KBM-7 (cell line): Measurements from ENCODE around the gene SHTN1.

Experiments used
- DNase-seq: peaks from one replicate; pipeline ENCODE4 v3.0.0-alpha.2; 2015
- in situ Hi-C: fragments of 300-500 bp; cut with MboI; formaldehyde crosslinking; loops from 2 replicates; pipeline ENCODE4 v1.14.3; 2020; ENCODE audit warnings: low sequenced_read_pairs, low pct_unique_long_range_greater_than_20kb, mixed read lengths

Gene SHTN1

DNA sequence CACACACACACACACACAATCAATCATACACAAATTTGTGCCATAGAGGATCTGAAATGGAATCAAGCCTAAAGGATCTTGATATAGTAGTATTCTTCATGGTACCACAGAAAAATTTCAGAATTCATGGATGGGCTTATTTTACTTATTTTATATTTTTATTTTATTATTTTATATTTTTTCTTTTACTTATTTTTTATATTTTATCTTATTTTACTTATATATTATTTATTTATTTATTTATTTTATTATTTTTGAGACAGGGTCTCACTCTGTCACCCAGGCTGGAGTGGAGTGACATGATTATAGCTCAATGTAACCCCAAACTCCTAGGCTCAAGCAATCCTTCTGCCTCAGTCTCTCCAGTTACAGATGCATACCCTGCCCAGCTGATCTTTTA, 16.7 kb downstream of the SHTN1 start:
- in situ Hi-C loops, result no loop called here
- no peak for DNase-seq

DNA sequence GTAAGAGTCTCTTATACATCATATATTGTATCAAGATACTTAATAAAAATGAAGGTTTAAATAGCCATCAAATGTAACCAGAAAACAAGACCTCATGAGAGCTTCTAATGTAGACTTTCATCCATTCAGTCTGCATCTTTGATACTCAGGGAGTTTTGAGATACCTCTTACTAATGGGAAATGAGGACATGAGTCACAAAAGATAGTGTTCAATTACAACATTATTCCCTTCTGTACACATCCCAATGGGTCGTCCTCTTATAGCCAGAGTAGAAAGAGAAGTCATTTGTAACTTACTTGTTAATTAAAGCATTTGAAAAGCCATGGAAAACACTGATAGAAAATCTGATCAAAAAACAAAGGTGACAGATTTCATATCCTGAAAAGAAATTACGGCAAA, 19.4 kb downstream of the SHTN1 start:
- no peak for DNase-seq
- in situ Hi-C loops, result no loop called here

DNA sequence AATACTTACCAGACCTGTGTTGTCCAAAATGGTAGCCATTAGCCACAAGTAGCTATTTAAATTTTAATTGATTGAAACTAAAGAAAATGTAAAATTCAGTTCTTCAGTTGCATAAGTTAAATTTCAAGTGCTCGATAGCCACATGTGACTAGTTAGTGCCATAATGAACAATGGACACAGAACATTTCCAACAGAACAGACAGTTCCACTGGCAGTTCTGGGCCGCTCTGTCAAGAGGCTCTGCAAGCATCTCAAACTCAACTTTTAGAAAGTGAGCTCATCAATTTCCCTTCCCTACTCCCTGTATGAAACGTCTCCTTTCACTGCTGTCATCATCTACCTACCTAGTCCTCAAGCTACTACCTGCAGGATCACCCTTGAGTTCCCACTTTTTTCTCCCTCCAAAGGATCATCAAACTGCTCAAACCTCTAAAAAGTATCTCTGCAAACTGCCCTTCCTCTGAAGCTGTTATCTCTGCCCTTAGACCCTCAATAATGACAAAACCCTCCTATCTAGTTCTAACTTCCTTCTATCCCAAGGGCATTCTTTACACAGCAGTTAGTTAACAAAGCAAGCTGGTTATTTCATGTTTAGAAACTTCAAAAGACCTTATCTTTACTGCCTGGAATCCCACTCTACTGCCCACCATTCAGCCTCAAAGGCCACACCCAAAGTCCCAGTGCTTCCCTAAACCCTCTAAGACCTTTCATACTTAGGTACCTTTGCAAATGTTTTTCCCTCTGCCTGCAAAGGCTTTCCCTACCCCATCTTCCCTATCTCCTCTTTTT, 20.6 kb downstream of the SHTN1 start:
- in situ Hi-C loops, result no loop called here
- no peak for DNase-seq

DNA sequence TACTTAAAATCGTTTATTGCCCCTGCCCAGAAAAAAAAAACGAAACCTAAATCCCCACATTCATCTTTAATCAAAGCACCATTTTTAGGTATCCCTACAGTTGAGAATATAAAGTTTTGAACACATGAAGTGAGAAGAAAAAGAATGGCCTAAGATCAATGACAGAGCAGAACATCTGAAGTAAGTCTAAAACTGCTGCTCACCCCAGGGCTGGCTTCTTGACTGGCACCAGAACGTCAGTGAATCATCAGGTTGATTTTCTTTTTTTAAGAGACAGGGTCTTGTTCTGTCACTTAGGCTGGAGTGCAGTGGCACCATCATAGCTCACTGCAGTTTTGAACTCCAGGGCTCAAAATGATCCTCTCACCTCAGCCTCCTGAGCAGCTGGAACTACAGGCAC, 24.9 kb downstream of the SHTN1 start:
- in situ Hi-C loops, result no loop called here
- DNase-seq, result no peak

DNA sequence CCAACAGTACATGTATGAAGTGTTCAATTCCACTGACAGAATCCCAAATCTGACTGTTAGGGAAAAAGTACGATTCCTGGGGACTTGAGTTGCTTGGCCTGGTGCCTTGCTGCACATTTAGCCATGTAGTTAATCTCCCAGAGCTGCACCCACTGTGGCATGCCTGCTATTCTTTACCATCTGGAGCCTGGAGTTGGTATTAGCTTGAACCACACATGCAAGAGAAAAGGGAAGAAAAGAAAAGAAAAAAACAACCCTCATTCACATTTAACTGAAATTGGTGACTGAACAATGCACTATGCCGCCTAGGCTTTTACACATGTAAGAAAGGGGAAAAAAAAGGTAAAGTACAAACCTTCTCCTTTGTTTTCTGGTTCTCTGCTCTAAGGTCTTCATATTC, 26.1 kb downstream of the SHTN1 start:
- DNase-seq, result no peak
- in situ Hi-C loops, result no loop called here

DNA sequence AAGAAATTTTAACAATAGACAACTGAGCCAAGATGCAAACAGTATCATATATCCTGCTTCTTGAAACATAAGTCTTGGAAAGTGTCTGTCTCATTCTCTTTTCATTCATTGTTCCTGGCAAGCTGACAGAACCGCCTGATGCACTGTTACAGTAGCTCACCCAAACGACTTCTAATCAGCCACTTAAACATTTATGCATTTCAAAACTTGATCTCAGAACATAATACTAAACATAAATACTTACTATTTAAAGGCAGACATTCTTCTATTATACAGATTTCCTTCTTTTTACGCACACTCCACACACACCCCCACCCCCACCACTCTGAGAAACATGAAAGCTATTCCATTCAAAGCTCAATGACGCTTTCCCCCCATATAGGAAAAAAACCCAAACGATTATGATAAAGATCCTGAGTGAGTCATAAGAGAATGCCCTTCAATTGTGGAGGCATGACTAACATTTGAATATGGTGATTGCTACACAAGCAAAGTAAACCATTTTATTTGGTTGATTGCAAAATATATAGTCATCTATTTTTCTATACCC, 30.5 kb downstream of the SHTN1 start:
- in situ Hi-C loops, result no loop called here
- no peak for DNase-seq

DNA sequence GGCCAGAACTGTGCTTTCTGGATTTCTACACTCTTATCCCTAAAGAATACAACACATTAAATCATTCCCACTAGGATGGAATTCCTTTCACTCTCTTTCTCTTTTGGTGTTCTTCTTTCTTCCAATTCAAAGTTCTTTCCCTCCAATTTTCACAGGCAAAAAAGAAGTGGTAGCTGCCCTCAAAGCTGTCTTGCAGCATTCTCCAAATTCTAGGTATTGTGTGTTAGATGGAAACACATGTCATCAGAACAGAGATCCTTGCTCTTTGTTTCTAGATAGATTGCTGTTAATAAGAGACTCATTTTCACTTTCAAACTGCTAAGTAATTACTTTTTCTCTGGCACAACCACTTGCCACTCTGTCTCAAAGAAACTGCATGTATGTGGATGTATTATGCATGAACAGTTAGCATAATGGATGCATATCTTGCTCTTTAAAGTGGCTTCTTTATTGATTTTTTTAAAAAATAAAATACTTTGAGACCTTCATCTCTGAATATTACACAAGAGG, 31.0 kb downstream of the SHTN1 start:
- in situ Hi-C loops, result no loop called here
- DNase-seq, result no peak

DNA sequence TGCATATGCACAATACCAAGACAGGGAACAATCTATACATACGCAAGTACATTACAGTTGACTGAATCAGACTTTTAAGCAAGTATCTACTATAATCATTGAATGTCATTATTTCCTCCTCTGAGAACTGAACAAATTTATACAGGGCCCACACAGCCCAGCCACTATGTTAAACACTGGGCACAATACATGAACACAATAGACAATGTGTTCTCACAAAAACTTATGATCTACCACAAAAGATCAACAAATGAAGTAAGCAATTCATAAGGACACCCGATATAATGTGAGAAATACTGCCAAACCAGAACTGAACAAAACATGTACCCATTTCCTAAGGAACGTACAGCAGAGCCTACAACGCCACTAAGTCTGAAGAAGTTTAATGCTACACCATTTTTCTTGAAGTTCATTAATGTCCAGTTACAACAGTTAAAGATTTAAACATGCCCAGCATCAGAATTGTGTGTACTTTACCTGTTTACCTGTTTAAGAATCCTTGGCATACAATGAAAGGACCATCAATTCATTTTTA, 31.5 kb downstream of the SHTN1 start:
- in situ Hi-C loops, result no loop called here
- no peak for DNase-seq

DNA sequence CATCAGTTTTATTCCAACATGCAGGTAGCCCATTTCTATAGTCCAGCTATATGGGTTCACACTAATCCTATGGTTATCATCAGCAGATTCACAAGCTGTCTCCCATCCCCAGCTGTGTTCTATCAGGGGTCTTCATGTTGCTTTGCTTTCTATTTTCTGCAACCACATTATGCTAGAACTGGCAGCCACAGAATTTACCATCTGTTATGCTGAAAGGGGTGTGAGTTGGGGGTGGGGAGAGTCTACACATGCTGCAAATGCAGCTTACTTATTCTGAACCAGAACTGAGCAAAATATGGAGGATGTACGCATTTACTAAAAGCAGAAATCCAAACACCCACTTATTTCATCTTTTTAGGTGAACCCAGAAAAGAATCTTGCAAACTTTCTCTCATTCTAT, 32.9 kb downstream of the SHTN1 start:
- DNase-seq, result no peak
- in situ Hi-C loops, result no loop called here

DNA sequence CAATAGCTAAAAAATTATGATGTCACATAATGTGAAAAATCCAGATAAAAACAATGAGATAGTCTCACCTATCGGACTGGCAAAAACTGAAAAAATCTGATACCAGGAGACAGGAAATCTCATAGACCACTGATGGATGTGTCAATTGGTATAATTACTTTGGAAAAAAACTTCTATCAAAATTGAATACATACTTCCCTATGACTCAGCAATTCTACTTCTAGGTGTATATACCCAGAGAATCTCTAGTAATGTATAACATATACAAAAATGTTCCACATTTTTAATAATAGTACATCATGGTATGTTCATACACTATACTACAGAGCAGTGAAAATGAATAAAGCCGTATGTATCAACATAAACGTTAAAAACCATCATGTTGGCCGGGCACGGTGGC, 34.9 kb downstream of the SHTN1 start:
- in situ Hi-C loops, result no loop called here
- DNase-seq, result no peak

DNA sequence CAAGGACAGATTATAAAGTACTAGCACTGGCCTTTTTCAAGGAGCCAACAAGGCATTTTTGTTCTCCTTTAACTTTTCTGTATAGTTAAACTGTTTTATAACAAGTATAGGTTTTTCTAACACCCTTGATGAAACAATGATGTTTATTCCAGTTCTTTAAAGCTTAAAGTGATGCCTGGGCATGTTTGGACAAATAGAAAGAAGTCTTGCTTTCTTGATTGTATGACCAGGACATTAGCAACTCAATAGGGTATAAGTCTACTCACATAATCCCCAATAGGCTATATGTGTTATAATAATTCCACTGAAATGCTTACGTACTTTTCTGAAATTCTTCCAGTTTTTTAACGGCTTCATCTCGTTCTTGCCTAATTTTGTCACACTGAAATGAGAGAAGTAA, 36.7 kb downstream of the SHTN1 start:
- DNase-seq, result no peak
- in situ Hi-C loops, result no loop called here

DNA sequence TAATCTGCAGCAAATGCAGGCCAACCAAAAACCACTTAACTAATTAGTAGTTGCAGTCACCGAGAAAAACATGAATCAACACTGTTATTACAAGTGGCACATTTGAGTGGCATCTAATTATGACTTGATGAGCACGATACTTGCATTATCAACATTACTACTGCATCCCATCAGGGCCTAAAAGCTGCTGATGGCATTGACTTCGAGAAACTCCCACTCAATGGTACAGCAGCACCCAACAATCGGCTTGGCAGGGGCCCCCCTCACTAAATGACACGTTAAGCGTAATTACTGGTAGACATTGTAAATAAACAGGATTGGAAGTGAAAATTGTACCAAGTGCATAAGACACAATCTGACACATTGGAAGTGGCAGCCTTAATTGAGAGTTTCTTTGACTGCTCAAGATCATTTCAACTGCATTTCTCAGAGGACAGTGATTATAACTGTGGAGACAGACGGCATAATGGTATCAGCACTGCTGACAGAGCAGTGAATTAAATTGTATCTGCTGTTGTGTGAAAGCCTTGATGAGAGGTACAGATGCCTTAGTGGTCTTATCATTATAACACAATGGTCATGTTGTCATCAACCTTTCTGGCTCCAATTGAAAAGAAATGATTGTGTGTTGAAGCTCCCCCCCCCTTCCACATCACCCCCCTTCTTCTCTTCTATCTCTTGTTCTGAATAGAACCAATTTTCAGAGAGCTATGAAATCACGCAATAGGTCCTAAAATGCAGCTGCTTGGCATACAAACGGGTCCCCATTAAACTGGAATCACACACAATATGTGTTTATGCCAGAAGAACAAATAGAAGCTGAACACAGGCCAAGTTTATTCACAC, 43.4 kb downstream of the SHTN1 start:
- in situ Hi-C loops, result no loop called here
- DNase-seq, result no peak

DNA sequence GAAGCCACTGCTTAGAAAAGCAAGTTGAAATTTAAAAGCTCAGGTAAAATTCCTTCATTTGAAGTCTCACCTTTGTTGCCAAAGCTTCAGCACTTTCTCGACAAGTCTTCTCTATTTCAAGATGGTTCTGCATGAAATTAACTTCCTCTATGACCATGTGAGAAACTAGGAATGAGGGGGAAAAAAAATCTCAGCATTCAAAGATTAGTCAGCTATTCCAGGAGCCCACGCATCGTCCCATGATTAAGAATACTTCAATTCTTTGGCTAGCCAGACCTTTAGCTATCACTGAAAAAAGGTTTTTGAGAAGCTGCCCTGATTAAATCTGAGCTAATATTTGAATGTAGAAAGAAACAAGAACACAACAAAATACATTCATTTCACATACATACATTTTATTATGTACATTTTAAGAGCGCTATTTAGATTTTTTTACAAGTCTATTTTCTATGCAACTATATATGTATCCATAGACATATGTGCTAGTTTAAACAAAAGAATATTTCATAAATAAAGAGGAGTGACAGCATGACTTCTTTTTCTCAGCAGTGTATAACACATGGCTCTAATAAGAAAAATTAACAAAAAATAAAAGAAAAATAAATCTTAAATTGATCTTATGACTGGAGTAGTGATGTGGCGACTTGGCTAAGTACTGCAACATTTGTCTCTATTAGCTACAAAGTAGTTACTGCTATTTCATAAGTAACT, 44.8 kb downstream of the SHTN1 start:
- DNase-seq, result no peak
- in situ Hi-C loops, result no loop called here

DNA sequence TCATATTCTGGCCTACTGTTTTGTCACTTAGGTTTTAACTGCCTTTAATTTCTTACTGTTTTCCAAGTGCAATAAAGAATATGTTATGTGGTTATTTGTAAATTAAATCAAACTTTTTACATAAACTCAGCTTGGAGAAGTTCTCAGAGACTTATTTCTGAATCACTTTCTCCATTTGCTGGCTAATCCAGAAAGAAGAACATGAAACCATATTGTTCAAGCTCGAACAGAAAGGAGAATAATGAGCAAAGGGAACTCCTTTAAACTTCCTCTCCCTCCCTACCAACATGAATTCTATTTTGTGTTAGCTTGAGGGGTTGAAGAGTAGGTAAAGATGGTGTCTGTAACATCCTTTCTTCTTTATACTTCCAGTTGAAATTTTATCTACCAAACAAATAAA, 52.3 kb downstream of the SHTN1 start:
- no peak for DNase-seq
- in situ Hi-C loops, result no loop called here

DNA sequence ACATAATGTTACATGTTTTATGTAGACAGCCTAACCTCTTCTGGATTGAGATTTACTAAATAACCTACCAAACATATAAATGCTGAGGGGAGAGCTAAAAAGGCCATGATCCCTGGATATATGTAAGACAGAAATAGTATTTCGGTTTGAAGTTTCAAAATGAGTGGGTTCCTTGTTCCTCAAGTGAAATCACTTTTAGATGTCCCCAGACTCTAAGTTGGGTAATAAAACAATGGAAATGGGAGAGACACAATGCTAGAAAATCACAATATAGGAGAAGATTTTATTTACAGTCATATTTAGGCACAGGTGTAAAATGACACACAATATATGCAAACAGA, 56.5 kb downstream of the SHTN1 start:
- in situ Hi-C loops, result no loop called here
- no peak for DNase-seq

DNA sequence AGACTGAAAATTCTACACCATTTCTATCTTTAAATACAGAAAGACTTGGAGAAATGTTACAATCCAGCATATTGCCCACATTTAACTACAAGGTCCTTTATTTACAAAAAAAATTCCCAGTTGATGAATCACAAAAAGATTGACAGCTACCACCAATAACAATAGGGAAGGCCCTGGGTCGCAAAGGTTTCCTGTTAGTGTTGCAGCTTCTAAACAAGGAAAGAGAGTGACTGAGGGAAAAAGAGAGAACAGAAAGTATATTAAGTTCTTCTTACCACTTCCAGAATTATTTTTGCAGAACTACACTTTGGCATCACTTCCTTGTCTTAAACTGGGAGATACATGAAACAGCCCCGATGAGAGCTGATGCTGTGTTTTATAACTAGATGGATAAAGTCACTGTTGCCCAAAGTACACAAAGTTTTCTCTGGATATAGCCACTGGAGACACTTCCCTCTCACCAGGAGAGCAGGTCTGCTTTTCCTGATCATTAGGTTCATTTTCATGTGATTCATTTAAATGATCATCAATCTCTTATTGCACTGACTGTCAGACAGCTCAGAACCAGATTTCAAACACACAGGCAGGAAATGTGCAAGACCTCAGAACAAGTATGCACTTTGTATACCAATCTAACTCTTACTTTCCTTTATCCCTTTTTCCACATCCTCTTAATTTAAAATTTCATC, 57.0 kb downstream of the SHTN1 start:
- no peak for DNase-seq
- in situ Hi-C loops, result no loop called here

DNA sequence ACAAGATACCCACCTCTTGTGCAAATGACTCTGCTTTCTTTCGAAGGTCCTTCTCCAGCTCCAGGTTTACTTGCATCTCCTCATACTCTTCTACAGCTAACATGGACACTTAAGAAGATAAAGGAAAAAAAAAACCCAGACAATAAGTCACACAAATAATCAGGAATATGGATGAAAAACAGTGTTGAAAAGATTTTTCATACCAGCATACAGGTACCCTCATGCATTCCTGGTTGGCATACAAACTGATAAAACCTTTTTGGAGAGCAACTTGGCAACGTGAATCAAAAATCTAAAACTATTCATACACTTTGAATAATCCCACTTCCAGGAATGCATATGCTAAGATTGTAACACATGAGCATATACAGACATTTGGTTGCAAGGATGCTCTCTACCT, 60.1 kb downstream of the SHTN1 start:
- in situ Hi-C loops, result no loop called here
- DNase-seq, result no peak

DNA sequence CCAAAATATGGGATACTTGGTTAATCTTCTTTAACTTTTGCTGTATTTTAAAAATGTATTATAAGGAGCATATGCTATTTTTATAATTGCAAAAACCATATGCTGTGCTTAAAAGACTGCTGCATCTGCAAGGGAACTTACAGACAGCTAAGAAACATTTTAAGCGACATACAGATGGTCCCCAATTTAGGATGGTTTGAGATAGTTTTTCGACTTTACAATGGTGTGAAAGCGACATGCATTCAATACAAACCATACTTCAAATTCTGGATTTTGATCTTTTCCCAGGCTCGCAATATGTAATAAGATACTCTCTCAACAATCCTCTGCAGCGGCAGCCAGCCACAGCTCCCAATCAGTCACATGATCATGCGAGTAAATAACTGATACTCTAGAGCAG, 73.2 kb downstream of the SHTN1 start:
- in situ Hi-C loops, result no loop called here
- no peak for DNase-seq

DNA sequence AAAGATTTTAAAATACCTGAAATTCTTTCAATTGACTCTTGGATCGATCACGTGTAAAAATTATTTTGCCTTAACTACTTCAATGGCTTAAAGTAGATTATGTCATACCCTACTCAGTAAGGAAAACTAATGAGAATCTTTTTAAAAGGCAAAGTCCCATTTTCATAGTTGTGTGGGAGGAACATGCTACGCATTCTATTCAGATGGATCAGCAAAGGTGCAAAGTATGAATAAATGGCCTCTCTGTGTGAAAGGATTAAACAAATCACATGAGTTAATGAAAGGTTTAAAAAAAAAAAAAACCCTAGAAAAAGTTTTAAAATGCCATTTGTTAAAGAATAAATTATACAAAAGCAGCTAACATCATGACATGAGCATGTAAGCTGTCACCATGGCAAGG, 78.6 kb downstream of the SHTN1 start:
- in situ Hi-C loops, result no loop called here

More for the DNA sequence above, 78.6 kb downstream of the SHTN1 start:
- no peak for DNase-seq
